T-helper 1 cell treated with Interleukin-12 subunit alpha and Interleukin-12 subunit beta and Interleukin-4 antibody, amounts not matched to agents 30 μg/mL and 1 μg/mL, for 36 hours (primary cell): ENCODE measurements around the gene KRT71.

Experiments used
- H3K27ac Mint-ChIP-seq: one replicate; pipeline ENCODE4 v1.8.0; 2021; ENCODE audit warnings: mild to moderate bottlenecking, mixed read lengths
- H3K27me3 Mint-ChIP-seq: one replicate; pipeline ENCODE4 v1.8.0; 2021; ENCODE audit warnings: low read depth, mixed read lengths
- H3K36me3 Mint-ChIP-seq: one replicate; pipeline ENCODE4 v1.8.0; 2021; ENCODE audit warnings: low read depth, mixed read lengths
- H3K4me1 Mint-ChIP-seq: one replicate; pipeline ENCODE4 v1.8.0; 2021; ENCODE audit warnings: low read depth, mixed read lengths
- H3K4me3 Mint-ChIP-seq: one replicate; pipeline ENCODE4 v1.8.0; 2021; ENCODE audit warnings: mild to moderate bottlenecking, moderate library complexity, mixed read lengths
- H3K9me3 Mint-ChIP-seq: one replicate; pipeline ENCODE4 v1.8.0; 2021; ENCODE audit warnings: mixed read lengths

KRT71 gene

DNA sequence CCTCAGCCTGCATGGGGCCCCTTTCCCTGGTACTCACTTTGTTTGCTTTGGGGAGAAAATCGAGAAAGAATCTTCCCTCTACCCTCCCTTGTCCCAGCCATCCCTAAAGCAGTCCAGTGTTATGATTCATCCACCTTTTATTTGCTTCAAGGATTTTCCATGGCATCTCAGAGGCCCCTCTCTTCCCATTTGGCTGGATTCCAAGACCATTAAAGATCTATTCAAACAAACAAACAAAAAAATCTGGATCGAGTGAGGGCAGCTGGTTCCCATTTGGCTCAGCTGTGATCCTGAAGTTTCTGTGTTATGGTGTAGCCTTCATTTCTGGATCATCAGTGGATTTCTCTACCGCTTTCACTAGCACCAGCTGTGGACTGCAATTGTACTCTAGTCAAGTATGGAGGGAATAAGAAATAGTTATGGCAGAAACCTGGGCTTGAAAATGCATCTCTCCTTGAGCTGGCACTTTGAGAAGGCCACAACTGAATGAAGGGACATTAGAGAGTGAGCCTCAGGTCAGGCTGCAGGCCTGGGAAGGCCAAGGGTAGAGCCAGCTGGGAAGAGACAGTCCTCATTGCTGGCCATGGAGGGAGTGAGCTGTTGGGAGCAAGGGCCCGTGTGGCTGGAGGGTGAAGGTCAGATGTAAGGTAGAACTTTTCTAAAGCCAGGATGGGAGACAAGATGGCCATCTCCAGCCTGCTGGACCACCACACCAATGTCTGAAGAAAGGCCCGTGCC, 13.7 kb downstream of the KRT71 start:
- peaks cover 3% of the 10 kb centered on the region for H3K4me1 Mint-ChIP-seq
- no peaks in the 10 kb centered on the region for H3K36me3 Mint-ChIP-seq
- H3K27me3 Mint-ChIP-seq: no peaks in the 10 kb centered on the region
- no peak overlapping the region for H3K27ac Mint-ChIP-seq
- no peaks in the 10 kb centered on the region for H3K9me3 Mint-ChIP-seq
- no peak overlapping the region for H3K4me3 Mint-ChIP-seq

DNA sequence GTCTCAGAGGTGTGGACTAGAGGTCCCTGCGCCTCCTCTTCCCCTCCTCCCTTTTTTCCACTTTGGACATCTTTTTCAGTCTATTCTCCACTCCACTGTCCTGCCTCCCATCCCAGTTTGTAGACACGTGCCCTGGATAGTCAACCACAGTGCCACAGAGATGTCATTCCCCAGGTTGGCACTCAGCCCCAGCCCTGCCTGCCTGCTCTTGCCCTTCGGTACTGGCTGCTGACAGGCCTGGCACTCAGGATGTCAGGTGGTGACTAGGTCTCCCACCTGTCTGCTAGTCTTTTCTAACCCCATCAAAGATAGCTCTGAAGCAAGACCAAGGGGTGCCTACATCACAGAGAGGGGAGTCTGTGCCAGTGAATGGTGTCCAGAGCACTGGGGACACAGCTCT, 15.8 kb downstream of the KRT71 start:
- H3K4me1 Mint-ChIP-seq: no peaks in the 10 kb centered on the region
- H3K27me3 Mint-ChIP-seq: no peaks in the 10 kb centered on the region
- no peaks in the 10 kb centered on the region for H3K9me3 Mint-ChIP-seq
- H3K27ac Mint-ChIP-seq: no peak overlapping the region
- H3K36me3 Mint-ChIP-seq: no peaks in the 10 kb centered on the region
- H3K4me3 Mint-ChIP-seq: no peak overlapping the region

DNA sequence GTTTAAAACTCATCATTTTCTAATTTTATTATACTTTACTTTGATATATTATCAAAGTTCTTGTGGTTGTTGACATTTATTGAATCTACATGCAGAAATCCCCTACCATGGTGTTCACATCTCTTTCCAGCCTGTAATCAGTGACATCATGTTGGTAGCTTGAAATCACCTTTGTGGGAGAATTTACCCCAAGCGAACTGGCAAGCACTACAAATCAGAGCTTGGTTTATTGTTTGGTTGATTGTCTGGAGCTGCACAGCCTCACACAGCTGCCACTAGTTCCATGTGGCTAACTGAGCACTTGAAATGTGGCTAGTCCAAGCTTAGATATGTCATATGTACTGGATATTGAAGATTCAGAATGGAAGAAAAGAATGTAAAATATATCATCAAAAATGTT, 17.4 kb downstream of the KRT71 start:
- Mint-ChIP-seq H3K27ac (no peak overlapping the region), H3K36me3 (no peaks in the 10 kb centered on the region), H3K4me1 (no peaks in the 10 kb centered on the region), H3K4me3 (no peak overlapping the region), H3K9me3 (no peaks in the 10 kb centered on the region), H3K27me3 (no peaks in the 10 kb centered on the region)

DNA sequence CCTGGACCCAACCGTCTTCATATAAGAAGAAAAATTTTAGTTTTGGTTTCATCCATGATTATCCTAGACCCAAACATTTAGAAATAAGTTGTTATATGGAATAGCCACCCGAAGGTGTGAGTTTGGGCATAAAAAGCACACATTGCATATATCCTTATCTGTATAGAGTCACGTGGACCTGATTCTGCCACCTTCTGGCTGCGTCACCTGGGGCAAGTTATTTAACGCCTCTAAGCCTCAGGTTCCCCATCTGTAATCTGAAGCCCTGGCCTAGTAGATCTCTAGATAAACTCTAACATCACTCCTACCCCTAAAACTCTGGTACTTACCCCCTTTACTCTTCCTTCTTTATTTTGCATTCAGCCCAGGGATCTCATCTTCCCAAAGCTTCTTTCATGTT, 18.5 kb downstream of the KRT71 start:
- H3K4me1 Mint-ChIP-seq: no peaks in the 10 kb centered on the region
- H3K27me3 Mint-ChIP-seq: no peaks in the 10 kb centered on the region
- H3K27ac Mint-ChIP-seq: no peak overlapping the region
- no peaks in the 10 kb centered on the region for H3K9me3 Mint-ChIP-seq
- H3K36me3 Mint-ChIP-seq: no peaks in the 10 kb centered on the region
- no peak overlapping the region for H3K4me3 Mint-ChIP-seq

DNA sequence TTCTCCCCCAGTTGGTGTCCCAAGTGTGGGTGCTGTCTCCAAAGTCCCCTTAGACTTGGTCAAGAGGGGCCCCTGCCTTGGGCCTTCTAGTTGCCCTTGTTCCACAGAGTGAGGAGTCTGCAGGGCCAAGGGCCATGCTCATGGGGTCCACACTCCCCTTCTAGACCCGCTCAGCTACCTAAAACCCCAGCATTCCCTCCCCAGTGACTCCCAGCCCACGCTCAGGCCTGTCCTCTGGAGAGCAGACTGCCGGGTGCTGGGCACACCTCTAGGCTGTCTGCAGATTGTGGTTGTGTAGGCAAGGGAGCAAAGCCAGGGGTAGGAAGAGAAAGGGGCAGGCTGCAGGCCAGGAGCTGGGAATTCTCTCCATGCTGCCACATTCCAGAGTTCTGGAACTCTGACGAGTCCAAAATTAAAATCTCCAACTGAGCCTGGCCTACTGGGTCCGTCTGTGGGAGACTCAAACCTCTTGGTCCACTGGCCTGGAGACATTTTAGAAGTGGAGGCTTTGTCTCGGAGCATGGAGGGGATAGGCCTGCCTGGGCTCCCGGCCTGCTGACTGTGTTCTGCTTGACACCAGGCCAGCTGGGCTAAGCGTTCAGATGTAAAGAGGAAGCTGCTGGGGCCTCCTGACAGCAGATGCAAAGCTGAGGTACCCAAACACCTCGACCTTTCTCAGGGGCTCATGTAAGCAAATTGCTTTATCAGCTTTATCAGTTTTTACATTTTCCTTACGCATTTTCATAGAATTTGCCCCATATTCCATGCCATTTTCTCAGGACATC, 19.1 kb downstream of the KRT71 start:
- H3K9me3 Mint-ChIP-seq: no peaks in the 10 kb centered on the region
- H3K36me3 Mint-ChIP-seq: no peaks in the 10 kb centered on the region
- H3K27me3 Mint-ChIP-seq: no peaks in the 10 kb centered on the region
- H3K4me1 Mint-ChIP-seq: no peaks in the 10 kb centered on the region
- no peak overlapping the region for H3K4me3 Mint-ChIP-seq
- H3K27ac Mint-ChIP-seq: no peak overlapping the region

DNA sequence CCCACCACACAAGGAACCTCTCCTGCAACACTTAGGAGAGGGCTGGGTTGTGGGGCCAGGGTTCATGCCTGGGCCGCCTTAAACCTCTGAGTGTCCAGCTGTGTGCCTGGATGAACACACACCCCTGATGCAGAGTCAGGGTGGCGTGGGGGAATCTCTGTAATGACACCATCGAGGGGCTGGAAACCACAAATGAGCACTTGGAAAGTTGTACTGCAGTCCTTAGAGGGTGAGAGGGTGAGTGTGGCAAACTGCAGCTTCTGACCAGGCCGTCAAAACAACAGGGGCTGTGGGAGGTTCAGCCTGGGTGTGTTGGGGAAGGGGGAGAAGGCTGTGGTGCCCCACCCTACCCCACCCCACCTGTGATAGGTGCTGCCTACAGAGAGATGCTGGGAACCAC, 20.3 kb downstream of the KRT71 start:
- no peak overlapping the region for H3K27ac Mint-ChIP-seq
- no peaks in the 10 kb centered on the region for H3K36me3 Mint-ChIP-seq
- no peaks in the 10 kb centered on the region for H3K4me1 Mint-ChIP-seq
- H3K27me3 Mint-ChIP-seq: no peaks in the 10 kb centered on the region
- H3K9me3 Mint-ChIP-seq: no peaks in the 10 kb centered on the region
- H3K4me3 Mint-ChIP-seq: no peak overlapping the region

DNA sequence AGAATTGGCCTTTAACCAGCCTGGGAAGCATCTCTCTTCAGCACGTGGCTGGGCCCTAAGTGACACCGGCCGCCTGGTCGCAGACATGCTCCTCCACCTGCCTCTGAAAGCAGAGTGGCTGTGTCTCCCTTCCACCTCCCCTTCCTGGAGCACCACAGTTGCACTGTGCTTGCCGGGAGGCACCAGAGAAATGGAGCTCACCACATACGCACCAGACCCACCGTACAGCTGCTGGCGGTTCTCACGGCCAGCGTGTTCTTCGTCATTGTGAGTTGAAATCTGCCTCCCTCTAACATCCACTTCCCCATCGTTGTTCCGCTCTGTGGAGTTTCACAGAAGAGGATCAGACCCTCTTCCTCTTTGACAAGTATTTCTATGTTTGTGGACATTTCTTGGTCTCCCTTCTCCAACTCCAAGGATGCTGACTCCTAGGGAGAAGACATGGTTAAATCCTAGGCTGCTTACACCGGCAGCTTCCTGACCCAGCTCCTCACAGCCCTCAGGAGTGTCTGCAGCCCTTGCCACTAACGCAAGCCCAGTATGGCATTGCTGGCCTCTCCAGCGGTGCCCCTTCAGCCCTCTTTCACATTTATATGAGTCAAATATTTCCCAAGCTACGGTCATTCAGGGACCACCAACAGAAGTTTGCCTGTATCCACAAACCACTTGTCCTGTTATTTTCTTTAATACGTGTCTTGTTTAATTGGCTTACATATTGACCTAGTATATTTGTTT, 21.2 kb downstream of the KRT71 start:
- Mint-ChIP-seq H3K9me3 (no peaks in the 10 kb centered on the region), H3K36me3 (no peaks in the 10 kb centered on the region), H3K4me3 (no peak overlapping the region), H3K4me1 (no peaks in the 10 kb centered on the region), H3K27ac (peak overlapping the region; percentile 41), H3K27me3 (no peaks in the 10 kb centered on the region)

DNA sequence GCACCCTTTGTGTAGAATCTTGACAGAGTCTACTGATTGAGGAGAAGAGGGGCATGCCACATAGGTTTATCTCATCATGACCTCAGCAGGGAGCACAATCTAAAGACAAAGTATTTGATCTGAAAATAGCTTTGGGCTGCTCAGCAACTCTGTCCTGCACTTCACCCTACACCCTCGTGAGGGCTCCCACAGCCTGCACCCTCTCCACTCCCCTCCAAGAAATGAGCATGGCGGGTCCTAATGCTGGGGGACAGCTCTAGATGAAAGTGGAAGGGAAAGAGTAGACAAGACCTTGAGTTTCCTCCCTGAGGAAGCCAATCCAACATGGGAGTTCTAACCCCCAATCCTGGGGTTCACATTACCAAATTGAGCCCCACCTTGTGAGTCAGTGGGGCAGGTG, 22.0 kb downstream of the KRT71 start:
- Mint-ChIP-seq H3K27me3 (no peaks in the 10 kb centered on the region), H3K36me3 (no peaks in the 10 kb centered on the region), H3K4me3 (no peak overlapping the region), H3K4me1 (no peaks in the 10 kb centered on the region), H3K9me3 (no peaks in the 10 kb centered on the region), H3K27ac (no peak overlapping the region)

DNA sequence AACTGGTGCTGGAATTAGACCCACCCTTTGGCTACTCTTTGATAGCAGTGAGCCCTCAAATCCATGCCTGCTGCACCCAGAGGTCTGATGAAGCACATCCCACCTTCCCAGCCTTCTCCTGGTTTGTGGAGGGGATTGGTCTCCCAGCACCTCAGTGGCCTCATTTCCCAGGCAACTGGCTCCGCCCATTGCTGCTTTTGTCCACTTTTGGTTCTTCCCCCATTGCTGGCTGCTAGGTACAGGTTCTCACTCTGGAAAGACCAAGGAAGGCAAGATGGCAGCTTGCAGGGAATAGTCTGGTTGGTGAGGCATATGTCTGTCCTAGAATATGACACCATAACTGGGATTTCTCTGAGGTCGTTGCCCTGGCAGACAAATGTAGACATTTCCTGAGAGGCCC, 22.6 kb downstream of the KRT71 start:
- H3K27me3 Mint-ChIP-seq: no peaks in the 10 kb centered on the region
- no peak overlapping the region for H3K27ac Mint-ChIP-seq
- H3K4me3 Mint-ChIP-seq: no peak overlapping the region
- H3K36me3 Mint-ChIP-seq: no peaks in the 10 kb centered on the region
- H3K4me1 Mint-ChIP-seq: no peaks in the 10 kb centered on the region
- no peaks in the 10 kb centered on the region for H3K9me3 Mint-ChIP-seq

DNA sequence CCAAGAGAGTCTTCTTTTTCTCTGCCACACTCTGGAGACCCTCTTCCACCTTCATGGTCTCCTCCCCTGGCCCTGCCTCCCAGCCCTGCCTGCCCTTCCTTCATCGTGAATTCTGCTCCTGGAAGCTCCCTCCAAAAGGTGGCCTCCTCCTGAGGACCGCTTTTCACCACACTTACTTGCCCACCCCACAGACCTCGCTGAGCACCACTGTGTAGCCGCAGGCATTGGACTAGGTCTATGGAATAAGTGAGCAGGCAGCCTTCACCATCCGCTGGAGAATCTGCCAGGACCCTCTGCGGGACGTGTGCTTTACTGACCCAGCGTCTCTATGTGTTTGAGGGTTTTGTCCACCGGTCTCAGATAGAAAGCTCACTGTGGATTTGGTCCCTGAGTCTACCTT, 23.1 kb downstream of the KRT71 start:
- Mint-ChIP-seq H3K9me3 (no peaks in the 10 kb centered on the region), H3K27me3 (no peaks in the 10 kb centered on the region), H3K27ac (no peak overlapping the region), H3K4me1 (no peaks in the 10 kb centered on the region), H3K36me3 (no peaks in the 10 kb centered on the region), H3K4me3 (no peak overlapping the region)

DNA sequence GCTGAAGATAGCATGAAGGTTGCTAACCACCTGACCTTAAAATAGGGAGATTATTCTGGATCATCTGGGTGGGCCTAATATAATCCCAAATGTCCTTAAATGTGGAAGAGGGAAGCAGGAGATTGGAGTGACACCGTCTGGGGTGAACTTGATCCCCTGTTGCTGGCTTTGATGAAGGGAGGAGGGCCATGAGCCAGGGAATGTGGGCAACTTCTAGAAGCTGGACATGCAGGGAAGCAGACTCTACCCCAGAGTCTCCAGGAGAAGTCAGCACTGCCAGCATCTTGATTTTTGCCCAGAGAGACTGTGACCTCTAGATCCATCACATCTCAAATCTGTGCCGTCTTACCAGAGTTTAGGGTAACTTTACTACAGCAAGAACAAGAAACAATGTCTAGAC, 23.5 kb downstream of the KRT71 start:
- Mint-ChIP-seq H3K4me1 (no peaks in the 10 kb centered on the region), H3K36me3 (no peaks in the 10 kb centered on the region), H3K27me3 (no peaks in the 10 kb centered on the region), H3K9me3 (no peaks in the 10 kb centered on the region), H3K4me3 (no peak overlapping the region), H3K27ac (no peak overlapping the region)

DNA sequence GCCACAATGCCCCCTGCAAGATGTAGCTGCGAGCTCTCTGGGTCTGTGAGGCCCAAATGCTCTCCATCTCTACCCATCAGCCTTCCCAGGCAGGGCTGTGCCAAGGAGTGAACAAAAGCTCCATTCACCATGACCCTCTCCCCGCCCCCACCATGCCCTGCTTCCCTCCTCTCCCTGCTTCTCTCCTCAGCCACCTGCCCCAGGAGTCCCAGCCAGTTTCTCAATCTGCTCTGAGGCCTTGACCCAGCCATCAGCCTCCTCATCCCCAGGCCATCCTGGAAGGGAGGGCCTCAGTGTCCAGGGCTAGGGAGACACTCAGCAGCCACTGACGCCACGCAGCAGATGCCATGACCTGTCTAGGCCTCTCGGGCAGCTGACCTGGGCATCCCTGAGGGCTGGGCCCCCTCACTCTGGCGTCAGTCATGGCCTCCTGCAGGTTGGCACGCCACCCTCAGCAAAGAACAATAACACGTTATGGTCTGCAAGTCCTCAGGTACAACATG, 24.3 kb downstream of the KRT71 start:
- Mint-ChIP-seq H3K27ac (no peak overlapping the region), H3K4me3 (no peak overlapping the region), H3K9me3 (no peaks in the 10 kb centered on the region), H3K4me1 (no peaks in the 10 kb centered on the region), H3K36me3 (no peaks in the 10 kb centered on the region), H3K27me3 (no peaks in the 10 kb centered on the region)

DNA sequence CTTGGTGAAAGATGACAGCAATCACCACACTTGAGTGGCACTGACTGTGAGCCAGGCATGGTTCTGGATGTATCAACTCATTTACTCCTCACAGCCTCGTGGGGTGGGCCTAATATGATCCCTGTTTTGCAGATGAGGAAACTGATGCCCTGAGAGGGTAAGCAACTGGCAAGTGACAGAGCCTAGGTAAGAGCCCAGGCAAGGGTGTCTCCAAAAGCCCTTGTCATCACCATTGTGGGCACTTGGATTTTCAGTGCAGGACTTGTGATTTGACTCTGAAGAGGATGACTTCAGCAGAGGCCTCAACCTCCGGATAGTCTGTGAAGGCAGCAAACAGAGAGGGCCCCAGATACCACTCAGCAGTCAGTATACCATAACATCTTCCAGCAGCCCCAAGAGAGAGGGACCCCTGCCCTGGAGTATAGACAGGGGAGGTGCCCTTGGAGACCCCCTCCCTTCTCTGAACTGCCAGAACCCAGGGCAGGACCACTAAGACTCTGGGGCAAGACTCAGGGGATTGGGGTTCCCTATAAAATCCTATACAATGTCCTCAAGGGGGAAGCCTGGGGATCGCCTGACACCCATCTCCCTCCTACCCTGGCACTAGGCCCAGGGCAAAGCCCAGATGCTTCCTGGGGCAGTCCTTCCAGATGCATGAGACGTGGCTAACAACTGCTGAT, 25.7 kb downstream of the KRT71 start:
- no peaks in the 10 kb centered on the region for H3K27me3 Mint-ChIP-seq
- H3K36me3 Mint-ChIP-seq: no peaks in the 10 kb centered on the region
- no peaks in the 10 kb centered on the region for H3K4me1 Mint-ChIP-seq
- no peaks in the 10 kb centered on the region for H3K9me3 Mint-ChIP-seq
- H3K4me3 Mint-ChIP-seq: no peak overlapping the region
- no peak overlapping the region for H3K27ac Mint-ChIP-seq

DNA sequence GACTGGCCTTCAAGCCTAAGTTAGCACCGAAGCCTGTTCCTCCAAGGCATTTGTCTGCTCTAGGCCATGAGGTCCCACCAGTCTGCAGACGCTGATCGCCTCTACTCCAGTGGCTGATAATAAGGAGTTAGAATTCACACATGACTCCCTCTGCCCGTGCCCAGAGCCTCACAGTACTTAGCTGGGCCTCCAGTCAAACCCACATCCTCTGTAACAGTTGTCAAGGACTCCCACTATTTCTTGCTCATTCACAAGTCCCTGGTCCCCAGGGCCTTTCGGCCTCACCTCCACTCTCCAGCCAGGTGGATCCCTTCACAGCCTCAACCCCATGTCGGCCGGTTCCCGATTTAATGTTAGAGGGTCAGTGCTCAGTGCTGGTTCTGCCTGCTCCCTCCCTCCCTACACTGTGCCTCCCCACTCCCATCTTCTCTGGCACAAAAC, 26.4 kb downstream of the KRT71 start:
- no peaks in the 10 kb centered on the region for H3K9me3 Mint-ChIP-seq
- H3K36me3 Mint-ChIP-seq: no peaks in the 10 kb centered on the region
- no peaks in the 10 kb centered on the region for H3K27me3 Mint-ChIP-seq
- H3K27ac Mint-ChIP-seq: no peak overlapping the region
- no peak overlapping the region for H3K4me3 Mint-ChIP-seq
- no peaks in the 10 kb centered on the region for H3K4me1 Mint-ChIP-seq
